Heart left ventricle (tissue), 13 donors: ENCODE results near the gene LAMA3.

ENCODE experiments used
- POLR2A ChIP-seq, 2 donors: fragments of 450-650 bp; IDR thresholded peaks; one replicate each; pipeline ENCODE4 v1.6.1; 2017; ENCODE audit warnings: antibody characterized with exemption in 2 of 2, mild to moderate bottlenecking in 2 of 2, moderate library complexity in 2 of 2
- TF ChIP-seq, protein P1 (sequence below), 12 donors: fragments of 200-600 bp; sonication (generic) in 4 of 12; IDR thresholded peaks; one replicate each; pipeline versions ENCODE4 v1.5.0 to v1.8.0; 2018 to 2022; ENCODE audit warnings: antibody characterized with exemption in 12 of 12, mild to moderate bottlenecking in 5 of 12
- donor health status: ischemic (EF 13 %, LVEDD 7.1; RV severe dilation, severe dysfunction).
- donor health status: DM: no; HTN: yes; CAD: no.
- donor health status: DM: no; HTN: no; CAD: no.
- donor health status: ischemic (EF 25% LVEDD 6.9; RV normal size, moderate dysfunction).
- donor health status: ischemic (EF 25% LVEDD 5.7; RV mildly dilated, moderate dysfunction).
- donor health status: ischemic (EF 35%, LVEDD 5.7; RV mildly dilated, moderate dysfunction).
- donor health status: nonischemic (EF 11% LVEDD 7.7; RV severe dilation, severe dysfunction).
- donor health status: DM: yes; HTN: yes; CAD: no.
- donor health status: PGD.
- donor health status: ischemic (EF 29% LVEDD 5.4; RV normal size, mild dysfunction).
- donor health status: nonischemic (EF 23%, LVEDD 6.1; RV moderate dilation, normal function).

DNA sequence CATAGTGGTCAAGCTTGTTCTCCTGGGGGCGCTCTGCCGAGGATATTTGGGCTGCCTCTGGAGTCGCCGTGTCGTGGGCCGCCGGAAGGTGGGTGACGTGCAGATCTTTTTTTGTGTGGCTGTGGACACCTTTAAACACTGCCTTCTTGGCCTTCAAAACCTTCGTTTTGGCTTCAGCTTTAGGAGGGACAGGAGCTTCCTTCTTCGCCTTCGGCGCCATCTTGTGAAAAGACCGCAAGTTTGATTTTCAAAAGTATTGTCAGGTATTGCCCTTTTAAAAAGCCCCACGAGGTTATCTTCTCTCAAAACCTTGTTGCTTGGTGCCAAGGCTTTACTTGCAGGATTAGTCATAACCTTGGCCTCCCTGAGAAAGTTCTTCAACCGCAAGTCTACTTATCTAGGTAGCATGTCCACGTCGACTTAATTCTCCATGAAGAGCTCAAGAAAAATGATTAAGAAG is 20.8 kb downstream of the LAMA3 start:
- TF ChIP-seq POLR2A (IDR thresholded peaks at IDR 0.05), result no peak
- TF ChIP-seq, protein P1, sequence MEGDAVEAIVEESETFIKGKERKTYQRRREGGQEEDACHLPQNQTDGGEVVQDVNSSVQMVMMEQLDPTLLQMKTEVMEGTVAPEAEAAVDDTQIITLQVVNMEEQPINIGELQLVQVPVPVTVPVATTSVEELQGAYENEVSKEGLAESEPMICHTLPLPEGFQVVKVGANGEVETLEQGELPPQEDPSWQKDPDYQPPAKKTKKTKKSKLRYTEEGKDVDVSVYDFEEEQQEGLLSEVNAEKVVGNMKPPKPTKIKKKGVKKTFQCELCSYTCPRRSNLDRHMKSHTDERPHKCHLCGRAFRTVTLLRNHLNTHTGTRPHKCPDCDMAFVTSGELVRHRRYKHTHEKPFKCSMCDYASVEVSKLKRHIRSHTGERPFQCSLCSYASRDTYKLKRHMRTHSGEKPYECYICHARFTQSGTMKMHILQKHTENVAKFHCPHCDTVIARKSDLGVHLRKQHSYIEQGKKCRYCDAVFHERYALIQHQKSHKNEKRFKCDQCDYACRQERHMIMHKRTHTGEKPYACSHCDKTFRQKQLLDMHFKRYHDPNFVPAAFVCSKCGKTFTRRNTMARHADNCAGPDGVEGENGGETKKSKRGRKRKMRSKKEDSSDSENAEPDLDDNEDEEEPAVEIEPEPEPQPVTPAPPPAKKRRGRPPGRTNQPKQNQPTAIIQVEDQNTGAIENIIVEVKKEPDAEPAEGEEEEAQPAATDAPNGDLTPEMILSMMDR (IDR thresholded peaks at IDR 0.05), result no peak
